ENCODE results near the gene ZNF277. TPM values are rescaled to one million over a fixed set of nuclear protein-coding genes. Genes with fewer than 3 reads are reported as not detected.

ZNF277 gene
- total RNA-seq, 1 donor from 2014 or later: 16.2 TPM

DNA sequence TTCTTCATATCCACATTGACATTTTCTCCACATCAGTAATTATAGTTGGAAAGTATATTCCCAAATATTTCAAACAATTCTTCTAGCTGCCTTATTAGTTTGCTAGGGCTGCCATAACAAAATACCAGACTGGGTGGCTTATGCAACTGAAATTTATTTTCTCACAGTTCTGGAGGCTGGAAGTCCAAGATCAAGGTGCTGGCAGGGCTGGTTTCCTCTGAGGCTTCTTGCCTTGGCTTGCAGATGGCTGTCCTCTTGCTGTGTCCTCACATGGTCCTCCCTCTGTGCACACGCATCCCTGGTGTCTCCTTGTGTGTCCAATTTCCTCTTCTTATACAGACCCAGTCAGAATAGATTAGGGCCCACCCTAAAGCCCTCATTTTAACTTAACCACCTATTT, 34.8 kb upstream of the ZNF277 start:
- Mint-ChIP-seq H3K9me3 (ENCODE audit: low read depth) (no peaks in the 10 kb centered on the region), H3K4me1 (ENCODE audit: low read depth) (peaks cover 24% of the 10 kb centered on the region), H3K36me3 (ENCODE audit: low read depth) (peaks cover 2% of the 10 kb centered on the region), H3K27me3 (ENCODE audit: low read depth) (no peaks in the 10 kb centered on the region), H3K27ac (ENCODE audit: unreplicated experiment) (no peak overlapping the region), H3K4me3 (ENCODE audit: unreplicated experiment) (no peak overlapping the region)
- no peak for DNase-seq (ENCODE audit: low spot score)
- TF ChIP-seq, protein P1, sequence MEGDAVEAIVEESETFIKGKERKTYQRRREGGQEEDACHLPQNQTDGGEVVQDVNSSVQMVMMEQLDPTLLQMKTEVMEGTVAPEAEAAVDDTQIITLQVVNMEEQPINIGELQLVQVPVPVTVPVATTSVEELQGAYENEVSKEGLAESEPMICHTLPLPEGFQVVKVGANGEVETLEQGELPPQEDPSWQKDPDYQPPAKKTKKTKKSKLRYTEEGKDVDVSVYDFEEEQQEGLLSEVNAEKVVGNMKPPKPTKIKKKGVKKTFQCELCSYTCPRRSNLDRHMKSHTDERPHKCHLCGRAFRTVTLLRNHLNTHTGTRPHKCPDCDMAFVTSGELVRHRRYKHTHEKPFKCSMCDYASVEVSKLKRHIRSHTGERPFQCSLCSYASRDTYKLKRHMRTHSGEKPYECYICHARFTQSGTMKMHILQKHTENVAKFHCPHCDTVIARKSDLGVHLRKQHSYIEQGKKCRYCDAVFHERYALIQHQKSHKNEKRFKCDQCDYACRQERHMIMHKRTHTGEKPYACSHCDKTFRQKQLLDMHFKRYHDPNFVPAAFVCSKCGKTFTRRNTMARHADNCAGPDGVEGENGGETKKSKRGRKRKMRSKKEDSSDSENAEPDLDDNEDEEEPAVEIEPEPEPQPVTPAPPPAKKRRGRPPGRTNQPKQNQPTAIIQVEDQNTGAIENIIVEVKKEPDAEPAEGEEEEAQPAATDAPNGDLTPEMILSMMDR (IDR thresholded peaks at IDR 0.05): no peak

DNA sequence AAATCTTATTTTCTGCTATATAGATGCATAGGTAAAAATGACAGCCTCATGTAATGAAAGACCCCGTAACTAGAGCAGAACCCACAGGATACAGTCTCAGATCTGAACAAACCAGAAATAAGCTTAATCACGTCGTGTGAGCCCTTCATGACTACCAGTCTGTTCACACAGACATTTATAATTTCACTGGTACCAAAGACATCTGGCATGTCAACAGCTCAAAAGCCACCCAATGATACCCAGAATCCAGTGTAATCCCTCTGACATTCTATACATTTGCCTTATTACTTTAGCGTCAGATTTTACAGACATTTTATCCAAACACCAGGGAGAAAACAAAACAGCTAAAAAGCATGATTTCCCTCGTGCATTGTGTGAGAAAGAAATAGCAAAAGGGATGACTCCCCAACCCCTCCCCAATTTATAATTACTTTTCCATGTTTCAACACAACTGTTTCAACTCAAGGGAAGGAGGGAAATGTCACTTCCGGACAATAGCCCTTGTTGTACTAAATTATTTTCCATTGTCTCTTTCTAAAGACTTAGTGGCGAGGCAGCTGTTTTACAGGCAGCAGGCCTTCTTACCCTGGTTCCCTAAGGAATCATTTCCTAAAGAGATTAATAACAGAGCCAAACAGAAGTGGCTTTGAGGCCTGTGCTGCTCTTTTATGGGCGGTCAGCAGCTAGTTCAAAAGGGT, 33.5 kb upstream of the ZNF277 start:
- Mint-ChIP-seq H3K9me3 (ENCODE audit: low read depth) (no peaks in the 10 kb centered on the region), H3K27ac (ENCODE audit: unreplicated experiment) (no peak overlapping the region), H3K4me3 (ENCODE audit: unreplicated experiment) (no peak overlapping the region)

DNA sequence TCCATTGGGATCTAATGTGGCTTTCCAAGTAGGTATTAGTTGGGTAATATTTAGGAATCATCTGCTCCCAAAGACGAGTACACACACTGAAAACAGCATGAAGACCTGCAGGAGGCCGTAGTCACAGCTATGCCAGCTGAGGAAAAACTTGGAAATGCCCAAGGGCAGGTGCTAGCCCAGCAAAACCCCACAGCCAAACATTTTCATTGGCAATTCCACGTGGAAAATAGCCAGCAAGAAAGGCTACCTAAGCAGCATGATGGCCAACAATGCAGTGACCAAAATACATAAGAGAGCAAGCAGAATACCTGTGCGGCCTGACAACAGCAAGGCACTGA, 33.0 kb upstream of the ZNF277 start:
- Mint-ChIP-seq H3K4me1 (ENCODE audit: low read depth) (peaks cover 24% of the 10 kb centered on the region), H3K27me3 (ENCODE audit: low read depth) (no peaks in the 10 kb centered on the region), H3K27ac (ENCODE audit: unreplicated experiment) (no peak overlapping the region), H3K36me3 (ENCODE audit: low read depth) (no peaks in the 10 kb centered on the region), H3K9me3 (ENCODE audit: low read depth) (no peaks in the 10 kb centered on the region), H3K4me3 (ENCODE audit: unreplicated experiment) (no peak overlapping the region)
- DNase-seq (ENCODE audit: low spot score): no peak
- TF ChIP-seq, protein P1 (IDR thresholded peaks at IDR 0.05): no peak

More for the DNA sequence above, 33.5 kb upstream of the ZNF277 start:
- H3K4me1 Mint-ChIP-seq (ENCODE audit: low read depth): peaks cover 24% of the 10 kb centered on the region
- no peaks in the 10 kb centered on the region for H3K27me3 Mint-ChIP-seq (ENCODE audit: low read depth)
- DNase-seq (ENCODE audit: low spot score): no peak
- TF ChIP-seq, protein P1 (IDR thresholded peaks at IDR 0.05): no peak
- H3K36me3 Mint-ChIP-seq (ENCODE audit: low read depth): peaks cover 2% of the 10 kb centered on the region

DNA sequence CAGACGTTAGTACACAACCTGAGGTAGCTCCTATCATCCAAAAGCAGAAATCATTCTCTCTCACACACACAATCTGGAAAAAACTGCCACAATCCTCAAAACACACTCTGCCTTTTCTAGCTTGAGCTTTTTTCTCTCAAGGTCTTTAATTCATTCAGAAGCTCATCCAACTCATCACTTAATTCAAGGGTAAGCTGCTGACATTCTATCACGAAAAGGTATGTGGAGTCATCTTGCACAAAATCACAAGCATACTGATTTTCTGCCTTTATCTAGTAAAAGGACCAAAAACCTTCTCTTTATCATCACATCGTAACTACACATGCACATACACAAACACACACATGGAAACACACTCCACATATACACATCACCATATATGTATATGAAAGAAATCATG, 32.3 kb upstream of the ZNF277 start:
- peaks cover 26% of the 10 kb centered on the region for H3K4me1 Mint-ChIP-seq (ENCODE audit: low read depth)
- H3K4me3 Mint-ChIP-seq (ENCODE audit: unreplicated experiment): no peak overlapping the region
- H3K36me3 Mint-ChIP-seq (ENCODE audit: low read depth): no peaks in the 10 kb centered on the region
- DNase-seq (ENCODE audit: low spot score): no peak
- H3K27ac Mint-ChIP-seq (ENCODE audit: unreplicated experiment): no peak overlapping the region
- H3K27me3 Mint-ChIP-seq (ENCODE audit: low read depth): no peaks in the 10 kb centered on the region
- TF ChIP-seq, protein P1 (IDR thresholded peaks at IDR 0.05): no peak
- no peaks in the 10 kb centered on the region for H3K9me3 Mint-ChIP-seq (ENCODE audit: low read depth)

DNA sequence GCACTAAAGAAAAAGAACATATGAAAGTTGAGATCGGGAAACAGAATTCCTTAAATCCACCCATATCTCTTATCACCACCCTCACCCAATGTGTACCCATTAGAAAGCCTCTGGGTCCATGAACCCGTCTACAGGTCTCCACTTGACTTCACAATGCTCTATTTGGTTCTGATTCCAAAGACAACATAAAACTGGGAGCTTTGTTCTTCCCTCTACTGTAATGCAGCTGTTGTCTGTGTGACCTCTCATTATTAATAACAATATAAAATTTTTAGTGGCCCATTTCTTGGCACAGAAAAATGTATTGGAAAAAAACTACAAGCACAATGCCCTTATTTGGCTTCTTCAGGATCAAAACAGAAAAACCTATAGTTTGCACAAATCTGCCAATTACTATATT, 30.3 kb upstream of the ZNF277 start:
- Mint-ChIP-seq H3K27me3 (ENCODE audit: low read depth) (no peaks in the 10 kb centered on the region), H3K4me1 (ENCODE audit: low read depth) (peaks cover 38% of the 10 kb centered on the region)
- TF ChIP-seq, protein P1 (IDR thresholded peaks at IDR 0.05): no peak

More for the DNA sequence above, 30.3 kb upstream of the ZNF277 start:
- H3K9me3 Mint-ChIP-seq (ENCODE audit: low read depth): no peaks in the 10 kb centered on the region
- H3K27ac Mint-ChIP-seq (ENCODE audit: unreplicated experiment): no peak overlapping the region
- H3K4me3 Mint-ChIP-seq (ENCODE audit: unreplicated experiment): no peak overlapping the region
- no peak for DNase-seq (ENCODE audit: low spot score)
- no peaks in the 10 kb centered on the region for H3K36me3 Mint-ChIP-seq (ENCODE audit: low read depth)
